Tibial nerve (tissue), 4 donors: Measurements from ENCODE around the gene RBBP5.

Experiments used
- EP300 ChIP-seq, 2 donors: sonication (generic); formaldehyde crosslinking; IDR thresholded peaks; one replicate each; pipeline ENCODE4 v1.6.1; 2017; ENCODE audit warnings: antibody characterized with exemption in 2 of 2, mild to moderate bottlenecking in 1 of 2
- TF ChIP-seq, protein P1 (sequence below), 5 experiments: fragments of 200-600 bp in 3 of 5; fragments of 450-650 bp in 2 of 5; sonication (generic) in 3 of 5; IDR thresholded peaks; one replicate each; pipeline ENCODE4 v1.5.1; 2016 to 2019; ENCODE audit warnings: antibody characterized with exemption in 5 of 5, mild to moderate bottlenecking in 3 of 5, moderate library complexity in 2 of 5

DNA sequence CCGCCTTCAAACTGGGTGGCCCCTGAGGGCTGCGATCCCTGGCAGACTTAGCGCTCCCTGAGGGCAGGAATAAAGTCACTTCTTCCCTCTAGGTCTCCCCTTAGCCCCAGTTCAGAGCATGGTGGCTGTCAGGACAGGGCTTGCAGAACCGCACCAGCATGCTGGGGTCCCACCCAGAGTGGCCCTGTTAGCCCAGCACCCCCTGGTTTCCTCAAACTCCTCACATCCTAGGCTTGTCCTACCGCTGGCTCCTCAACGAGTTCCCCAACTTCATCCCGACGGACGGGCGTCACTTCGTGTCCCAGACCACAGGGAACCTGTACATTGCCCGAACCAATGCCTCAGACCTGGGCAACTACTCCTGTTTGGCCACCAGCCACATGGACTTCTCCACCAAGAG is 62.9 kb downstream of the RBBP5 start:
- TF ChIP-seq, protein P1, sequence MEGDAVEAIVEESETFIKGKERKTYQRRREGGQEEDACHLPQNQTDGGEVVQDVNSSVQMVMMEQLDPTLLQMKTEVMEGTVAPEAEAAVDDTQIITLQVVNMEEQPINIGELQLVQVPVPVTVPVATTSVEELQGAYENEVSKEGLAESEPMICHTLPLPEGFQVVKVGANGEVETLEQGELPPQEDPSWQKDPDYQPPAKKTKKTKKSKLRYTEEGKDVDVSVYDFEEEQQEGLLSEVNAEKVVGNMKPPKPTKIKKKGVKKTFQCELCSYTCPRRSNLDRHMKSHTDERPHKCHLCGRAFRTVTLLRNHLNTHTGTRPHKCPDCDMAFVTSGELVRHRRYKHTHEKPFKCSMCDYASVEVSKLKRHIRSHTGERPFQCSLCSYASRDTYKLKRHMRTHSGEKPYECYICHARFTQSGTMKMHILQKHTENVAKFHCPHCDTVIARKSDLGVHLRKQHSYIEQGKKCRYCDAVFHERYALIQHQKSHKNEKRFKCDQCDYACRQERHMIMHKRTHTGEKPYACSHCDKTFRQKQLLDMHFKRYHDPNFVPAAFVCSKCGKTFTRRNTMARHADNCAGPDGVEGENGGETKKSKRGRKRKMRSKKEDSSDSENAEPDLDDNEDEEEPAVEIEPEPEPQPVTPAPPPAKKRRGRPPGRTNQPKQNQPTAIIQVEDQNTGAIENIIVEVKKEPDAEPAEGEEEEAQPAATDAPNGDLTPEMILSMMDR (IDR thresholded peaks at IDR 0.05) = no peak
- TF ChIP-seq EP300 (IDR thresholded peaks at IDR 0.05) = no peak
